ENCODE data around the gene AMPH. TPM values are rescaled to one million over a fixed set of nuclear protein-coding genes. Genes with fewer than 3 reads are reported as not detected.
A peak's percentile ranks its signal among the peaks of the same experiment; 100 is the strongest.

Gene AMPH
- total RNA-seq, 1 donor from 2014 or later, result 32.4 TPM

DNA sequence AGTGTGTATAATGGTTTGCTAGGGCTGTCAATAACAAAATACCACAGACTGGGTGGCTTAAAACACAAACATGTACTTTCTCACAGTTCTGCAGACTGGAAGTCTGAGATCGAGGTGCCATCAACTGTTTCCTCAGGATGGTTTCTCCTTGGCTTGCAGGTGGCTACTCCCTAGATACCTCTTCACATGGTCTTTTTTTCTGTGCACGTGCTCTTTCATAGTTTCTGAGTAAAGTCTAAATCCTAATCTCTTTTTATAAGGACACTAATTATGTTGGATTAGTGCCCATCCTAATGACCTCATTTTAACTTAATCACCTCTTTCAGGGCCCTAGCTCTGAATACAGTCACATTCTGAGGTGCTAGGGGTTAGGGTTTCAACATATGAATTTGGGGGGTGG is 65.9 kb downstream of the AMPH start:
- no peak overlapping the region for H3K4me3 Mint-ChIP-seq
- H3K27ac Mint-ChIP-seq (ENCODE audit: unreplicated experiment), result no peak overlapping the region
- TF ChIP-seq, protein P1, sequence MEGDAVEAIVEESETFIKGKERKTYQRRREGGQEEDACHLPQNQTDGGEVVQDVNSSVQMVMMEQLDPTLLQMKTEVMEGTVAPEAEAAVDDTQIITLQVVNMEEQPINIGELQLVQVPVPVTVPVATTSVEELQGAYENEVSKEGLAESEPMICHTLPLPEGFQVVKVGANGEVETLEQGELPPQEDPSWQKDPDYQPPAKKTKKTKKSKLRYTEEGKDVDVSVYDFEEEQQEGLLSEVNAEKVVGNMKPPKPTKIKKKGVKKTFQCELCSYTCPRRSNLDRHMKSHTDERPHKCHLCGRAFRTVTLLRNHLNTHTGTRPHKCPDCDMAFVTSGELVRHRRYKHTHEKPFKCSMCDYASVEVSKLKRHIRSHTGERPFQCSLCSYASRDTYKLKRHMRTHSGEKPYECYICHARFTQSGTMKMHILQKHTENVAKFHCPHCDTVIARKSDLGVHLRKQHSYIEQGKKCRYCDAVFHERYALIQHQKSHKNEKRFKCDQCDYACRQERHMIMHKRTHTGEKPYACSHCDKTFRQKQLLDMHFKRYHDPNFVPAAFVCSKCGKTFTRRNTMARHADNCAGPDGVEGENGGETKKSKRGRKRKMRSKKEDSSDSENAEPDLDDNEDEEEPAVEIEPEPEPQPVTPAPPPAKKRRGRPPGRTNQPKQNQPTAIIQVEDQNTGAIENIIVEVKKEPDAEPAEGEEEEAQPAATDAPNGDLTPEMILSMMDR (conservative IDR thresholded peaks at IDR 0.05), result no peak
- peaks cover 9% of the 10 kb centered on the region for H3K36me3 Mint-ChIP-seq (ENCODE audit: low read depth)
- peaks cover 13% of the 10 kb centered on the region for H3K4me1 Mint-ChIP-seq
- no peak for DNase-seq (ENCODE audit: low read depth, low spot score)
- H3K27me3 Mint-ChIP-seq (ENCODE audit: low read depth), result no peaks in the 10 kb centered on the region
- peaks cover 4% of the 10 kb centered on the region for H3K9me3 Mint-ChIP-seq

DNA sequence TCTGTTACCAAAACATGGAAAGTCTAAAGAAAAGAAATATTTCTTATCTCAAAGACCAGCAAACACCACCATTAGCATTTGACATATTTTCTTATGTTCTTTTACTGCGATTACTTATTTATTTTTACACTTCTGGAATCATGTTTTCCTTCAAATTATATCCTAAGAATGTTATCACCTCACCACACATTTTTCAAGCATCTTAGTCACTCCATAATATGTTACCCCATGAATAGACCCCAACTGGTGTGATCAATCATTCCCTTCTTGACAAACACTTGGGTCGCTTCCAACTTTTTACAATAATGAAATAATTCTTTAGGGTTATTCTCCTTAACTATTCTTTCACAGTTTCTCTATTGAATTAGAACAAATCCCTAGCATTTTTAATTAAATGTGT is 67.4 kb downstream of the AMPH start:
- Mint-ChIP-seq H3K9me3 (peaks cover 4% of the 10 kb centered on the region), H3K4me1 (peaks cover 18% of the 10 kb centered on the region), H3K27ac (ENCODE audit: unreplicated experiment) (no peak overlapping the region), H3K4me3 (no peak overlapping the region), H3K36me3 (ENCODE audit: low read depth) (peaks cover 9% of the 10 kb centered on the region), H3K27me3 (ENCODE audit: low read depth) (no peaks in the 10 kb centered on the region)
- TF ChIP-seq, protein P1 (conservative IDR thresholded peaks at IDR 0.05), result no peak
- no peak for DNase-seq (ENCODE audit: low read depth, low spot score)

DNA sequence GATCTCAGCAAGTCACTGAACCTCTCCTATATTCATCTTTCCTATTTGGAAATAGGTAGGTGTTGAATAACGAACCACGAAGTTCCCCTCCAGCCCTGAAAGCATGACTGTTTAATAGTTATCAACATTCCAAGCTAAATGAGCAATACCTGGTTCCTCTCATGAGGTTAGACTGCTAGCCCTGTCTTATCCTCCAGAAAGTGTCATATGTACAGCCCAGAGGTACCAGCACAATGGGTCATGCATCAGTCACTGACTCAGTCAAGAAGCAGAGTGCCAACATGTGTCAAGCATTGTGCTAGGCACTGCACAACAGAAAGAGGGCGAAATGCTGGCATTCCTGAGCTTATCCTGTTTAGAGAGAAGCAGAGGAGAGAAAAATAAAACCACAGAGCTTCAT is 70.0 kb downstream of the AMPH start:
- Mint-ChIP-seq H3K27ac (ENCODE audit: unreplicated experiment) (no peak overlapping the region), H3K4me3 (no peak overlapping the region), H3K9me3 (no peaks in the 10 kb centered on the region), H3K4me1 (peaks cover 30% of the 10 kb centered on the region), H3K36me3 (ENCODE audit: low read depth) (peaks cover 3% of the 10 kb centered on the region), H3K27me3 (ENCODE audit: low read depth) (no peaks in the 10 kb centered on the region)
- DNase-seq (ENCODE audit: low read depth, low spot score), result no peak
- TF ChIP-seq, protein P1 (conservative IDR thresholded peaks at IDR 0.05), result no peak

DNA sequence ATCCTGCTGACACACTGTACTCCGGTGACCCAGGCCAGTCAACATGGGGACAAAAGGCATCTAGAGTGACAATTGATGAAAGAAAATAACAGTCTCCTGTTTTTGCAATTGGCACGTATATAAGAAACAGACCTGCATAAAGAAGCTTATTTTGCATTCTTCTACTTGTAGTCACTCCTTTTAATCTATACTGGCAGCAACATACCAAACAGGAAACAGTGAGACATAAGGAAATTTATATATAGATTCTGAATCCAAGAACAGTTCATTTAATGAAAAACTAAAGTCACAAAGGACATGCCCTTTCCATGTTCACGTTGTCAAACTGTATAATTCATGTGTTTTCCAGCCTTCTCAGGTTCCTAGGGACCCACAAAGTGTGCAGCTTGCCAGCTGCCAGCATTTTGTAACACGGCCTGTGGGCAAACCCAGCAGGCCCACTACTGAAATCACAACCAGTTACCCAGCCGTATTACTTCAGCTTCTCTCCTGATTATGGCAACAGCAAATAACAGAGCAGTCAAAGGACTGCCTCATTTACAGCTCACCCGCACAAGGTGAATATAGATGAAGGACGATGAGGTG is 72.3 kb downstream of the AMPH start:
- TF ChIP-seq, protein P1 (conservative IDR thresholded peaks at IDR 0.05), result no peak
- DNase-seq (ENCODE audit: low read depth, low spot score), result no peak
- Mint-ChIP-seq H3K27ac (ENCODE audit: unreplicated experiment) (peak overlapping the region; percentile 52), H3K9me3 (no peaks in the 10 kb centered on the region), H3K27me3 (ENCODE audit: low read depth) (no peaks in the 10 kb centered on the region), H3K4me3 (no peak overlapping the region), H3K4me1 (peaks cover 30% of the 10 kb centered on the region), H3K36me3 (ENCODE audit: low read depth) (no peaks in the 10 kb centered on the region)

DNA sequence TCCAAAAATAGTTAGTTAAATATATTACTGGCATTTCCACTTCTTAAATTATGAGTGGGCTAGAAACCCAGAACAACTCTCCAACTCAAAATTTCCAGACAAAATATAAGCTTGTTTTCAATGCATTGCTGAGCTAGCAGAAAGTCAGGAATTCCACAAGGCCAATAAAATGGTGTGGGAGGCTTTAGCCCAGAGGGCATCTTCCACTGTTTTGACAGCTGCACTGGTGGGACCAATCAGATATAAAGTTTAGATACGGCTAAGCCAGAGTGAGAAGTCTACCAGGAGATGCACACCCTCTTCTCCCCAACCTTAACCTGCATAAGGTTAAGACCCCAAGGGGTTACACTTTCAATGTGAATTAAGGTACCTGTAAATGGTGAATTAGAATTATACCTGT is 76.6 kb downstream of the AMPH start:
- H3K27ac Mint-ChIP-seq (ENCODE audit: unreplicated experiment), result no peak overlapping the region
- H3K4me1 Mint-ChIP-seq, result peaks cover 16% of the 10 kb centered on the region
- no peaks in the 10 kb centered on the region for H3K36me3 Mint-ChIP-seq (ENCODE audit: low read depth)
- no peak for DNase-seq (ENCODE audit: low read depth, low spot score)
- TF ChIP-seq, protein P1 (conservative IDR thresholded peaks at IDR 0.05), result no peak
- no peaks in the 10 kb centered on the region for H3K27me3 Mint-ChIP-seq (ENCODE audit: low read depth)
- no peak overlapping the region for H3K4me3 Mint-ChIP-seq
- no peaks in the 10 kb centered on the region for H3K9me3 Mint-ChIP-seq

All from neural crest cell (in vitro differentiated cells).